Activated CD4-positive, alpha-beta T cell treated with anti-CD3 and anti-CD28 coated beads for 24 hours (primary cell): ENCODE measurements around the gene CCDC159.

Experiments used
- DNase-seq, 2 donors: peaks; one replicate each; pipeline ENCODE4 v3.0.0-alpha.2; 2020; ENCODE audit warnings: low read depth in 2 of 2

The CCDC159 gene

DNA sequence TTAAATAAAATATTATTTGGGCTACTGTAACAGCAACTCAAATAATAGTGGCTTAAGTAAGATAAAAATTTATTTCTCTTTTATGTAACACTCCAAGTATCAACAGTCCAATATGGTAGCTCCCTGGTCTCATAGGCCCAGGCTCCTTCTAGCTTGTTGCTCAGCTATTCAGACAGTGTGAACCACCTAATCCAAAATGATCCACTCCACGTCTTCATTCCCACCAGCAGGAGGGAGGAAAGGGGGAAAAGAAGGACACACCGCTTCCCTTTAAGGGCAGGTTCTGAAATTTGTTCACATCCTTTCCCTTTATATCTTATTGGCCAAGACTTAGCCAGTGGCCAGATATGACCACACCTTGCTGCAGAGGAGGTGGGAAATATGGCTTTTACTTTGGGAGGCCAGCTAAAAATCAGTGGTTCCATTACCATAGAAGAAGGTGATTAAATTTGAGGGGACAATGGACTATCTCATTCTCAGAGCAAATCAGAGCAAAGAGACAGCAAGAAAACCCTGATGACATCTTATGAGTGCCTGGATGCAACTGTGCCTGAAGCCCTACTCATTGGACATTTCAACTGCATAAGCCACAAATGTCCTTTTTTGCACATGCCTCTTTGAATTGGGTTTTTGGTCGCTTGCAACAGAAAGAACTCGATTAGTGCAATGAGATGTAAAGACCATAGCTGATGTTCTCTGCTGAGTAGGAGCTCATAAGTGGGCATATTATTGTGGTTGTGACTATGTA lies 44.8 kb downstream of the CCDC159 start:
- no peak for DNase-seq

DNA sequence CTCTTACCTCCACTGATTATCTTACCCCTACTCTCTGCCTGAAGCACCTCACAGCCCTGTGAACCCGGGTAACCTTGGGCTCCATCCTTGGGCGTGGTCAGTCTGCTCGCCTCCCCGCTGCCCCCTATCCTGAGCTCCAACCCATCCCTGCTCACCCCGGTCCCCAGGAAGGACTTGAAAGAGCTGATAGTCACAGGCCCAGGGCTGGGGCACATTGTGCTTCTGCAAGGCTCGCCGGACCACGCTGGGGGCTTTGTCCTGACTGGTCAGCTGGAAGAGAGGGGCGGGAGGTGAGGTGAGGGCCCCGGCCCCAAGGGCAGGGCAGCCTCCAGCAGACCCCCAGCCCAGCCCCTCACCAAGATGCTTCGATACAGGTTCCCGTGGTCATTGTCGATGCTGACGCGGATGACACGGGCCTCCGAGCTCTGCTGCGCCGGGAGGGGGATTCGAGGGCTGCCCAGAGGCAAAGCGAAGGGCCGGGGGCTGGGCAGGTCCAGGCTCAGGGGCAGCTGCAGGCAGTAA lies 50.8 kb downstream of the CCDC159 start:
- DNase-seq = no peak

DNA sequence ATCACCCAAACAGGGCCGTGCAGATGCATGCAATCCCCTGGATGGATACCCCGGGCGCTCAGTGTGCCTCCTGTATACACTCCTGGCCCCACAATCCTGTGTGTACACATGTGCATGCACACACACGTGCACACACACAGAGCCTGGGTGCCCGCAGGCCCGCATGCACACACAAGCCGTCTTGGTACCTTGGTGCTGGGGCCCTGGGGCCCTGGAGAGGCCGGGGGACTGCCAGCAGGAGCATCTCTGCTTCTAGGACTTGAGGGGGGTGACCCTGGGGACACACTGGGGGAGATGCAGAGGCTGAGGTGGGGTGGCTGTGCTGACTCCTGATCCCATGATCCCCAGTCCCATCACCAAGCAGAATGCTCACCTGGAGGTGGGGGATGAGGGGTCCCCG lies 53.3 kb downstream of the CCDC159 start:
- no peak for DNase-seq

DNA sequence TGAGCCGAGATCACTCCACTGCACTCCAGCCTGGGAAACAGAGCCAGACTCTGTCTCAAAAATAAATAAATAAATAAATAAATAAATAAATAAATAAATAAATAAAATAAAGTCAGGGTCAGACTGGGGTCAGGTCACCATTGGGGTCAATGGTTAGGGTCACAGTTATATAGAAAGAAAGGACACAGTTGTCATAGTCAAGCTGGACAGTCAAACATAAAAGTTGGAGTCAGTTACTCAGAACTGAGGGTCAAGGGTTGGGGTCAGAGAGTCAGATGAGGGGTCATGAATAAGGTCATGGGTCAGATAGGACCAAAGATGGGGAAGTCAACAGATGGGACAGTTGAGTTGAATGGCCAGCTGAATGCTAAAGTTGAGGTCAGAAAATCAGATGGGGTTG lies 54.5 kb downstream of the CCDC159 start:
- DNase-seq = no peak

DNA sequence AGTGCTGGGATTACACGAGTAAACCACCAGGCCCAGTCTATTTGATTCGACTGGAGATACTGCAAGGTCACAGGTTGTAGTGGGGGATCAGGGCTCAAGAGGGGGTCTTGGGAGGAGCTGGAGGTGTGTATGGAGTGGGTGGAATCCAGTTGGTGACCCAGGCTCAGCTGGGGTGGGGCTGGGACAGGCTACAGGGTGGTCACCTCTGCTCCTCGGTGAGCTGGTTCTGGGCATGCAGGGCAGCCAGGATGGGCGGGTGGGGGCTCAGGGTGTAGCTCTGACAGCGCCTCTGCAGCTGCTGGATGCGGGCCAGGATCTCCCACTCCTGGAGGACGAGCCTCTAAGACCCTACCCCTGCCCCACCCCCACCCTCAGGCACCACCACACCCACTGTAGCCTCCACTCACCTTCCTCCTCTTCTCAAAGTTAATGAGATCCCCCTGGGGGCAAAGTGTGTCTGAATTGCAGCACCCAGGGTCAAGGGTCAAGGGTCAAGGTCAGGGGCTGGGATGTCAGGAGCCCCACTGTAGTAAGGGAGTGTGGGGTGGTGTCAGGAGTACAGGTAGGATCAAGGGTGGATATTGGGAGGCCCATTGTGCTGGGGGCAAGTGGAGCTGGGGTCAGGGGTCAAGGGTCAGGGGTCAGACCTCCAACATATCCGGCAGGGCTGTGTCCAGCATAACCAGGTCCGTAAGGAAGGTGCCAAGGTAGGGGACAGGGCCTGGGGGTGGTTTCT lies 55.7 kb downstream of the CCDC159 start:
- no peak for DNase-seq
